ENCODE results near the gene TSPAN1. TPM values are rescaled to one million over a fixed set of nuclear protein-coding genes. Genes with fewer than 3 reads are reported as not detected.

TSPAN1 gene
- total and polyA plus RNA-seq, 4 donors, result 0.33 to 7.0 (median 2.1) TPM

- H3K27ac ChIP-seq (ENCODE audit: low read depth in 1 of 2, low read length in 2 of 2), result no peak overlapping the region
- H3K4me3 ChIP-seq (ENCODE audit: low read depth in 1 of 3, low read length in 3 of 3), result no peak overlapping the region
- H3K27me3 ChIP-seq (ENCODE audit: control insufficient read depth in 4 of 4, insufficient read depth in 4 of 4, low read length in 3 of 4), result no peaks in the 10 kb centered on the region
- TF ChIP-seq HNF4G (IDR thresholded peaks at IDR 0.05) (no peak), HNF4A (conservative IDR thresholded peaks at IDR 0.05) (no peak), FOXA1 (IDR thresholded peaks at IDR 0.05) (no peak), ATF3 (IDR thresholded peaks at IDR 0.05) (no peak), TAF1 (conservative IDR thresholded peaks at IDR 0.05) (no peak), GABPA (IDR thresholded peaks at IDR 0.05 in 1 of 2, conservative IDR thresholded peaks at IDR 0.05 in 1 of 2) (no peak), JUND (IDR thresholded peaks at IDR 0.05) (no peak), REST (IDR thresholded peaks at IDR 0.05) (no peak), YY1 (IDR thresholded peaks at IDR 0.05) (no peak), RXRA (IDR thresholded peaks at IDR 0.05) (no peak), SP1 (IDR thresholded peaks at IDR 0.05) (no peak), EGR1 (IDR thresholded peaks at IDR 0.05; ENCODE audit: low read depth in 2 of 2) (no peak)
- TF ChIP-seq, protein P1, sequence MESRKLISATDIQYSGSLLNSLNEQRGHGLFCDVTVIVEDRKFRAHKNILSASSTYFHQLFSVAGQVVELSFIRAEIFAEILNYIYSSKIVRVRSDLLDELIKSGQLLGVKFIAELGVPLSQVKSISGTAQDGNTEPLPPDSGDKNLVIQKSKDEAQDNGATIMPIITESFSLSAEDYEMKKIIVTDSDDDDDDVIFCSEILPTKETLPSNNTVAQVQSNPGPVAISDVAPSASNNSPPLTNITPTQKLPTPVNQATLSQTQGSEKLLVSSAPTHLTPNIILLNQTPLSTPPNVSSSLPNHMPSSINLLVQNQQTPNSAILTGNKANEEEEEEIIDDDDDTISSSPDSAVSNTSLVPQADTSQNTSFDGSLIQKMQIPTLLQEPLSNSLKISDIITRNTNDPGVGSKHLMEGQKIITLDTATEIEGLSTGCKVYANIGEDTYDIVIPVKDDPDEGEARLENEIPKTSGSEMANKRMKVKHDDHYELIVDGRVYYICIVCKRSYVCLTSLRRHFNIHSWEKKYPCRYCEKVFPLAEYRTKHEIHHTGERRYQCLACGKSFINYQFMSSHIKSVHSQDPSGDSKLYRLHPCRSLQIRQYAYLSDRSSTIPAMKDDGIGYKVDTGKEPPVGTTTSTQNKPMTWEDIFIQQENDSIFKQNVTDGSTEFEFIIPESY (IDR thresholded peaks at IDR 0.05), result no peak
- TF ChIP-seq, protein P2, sequence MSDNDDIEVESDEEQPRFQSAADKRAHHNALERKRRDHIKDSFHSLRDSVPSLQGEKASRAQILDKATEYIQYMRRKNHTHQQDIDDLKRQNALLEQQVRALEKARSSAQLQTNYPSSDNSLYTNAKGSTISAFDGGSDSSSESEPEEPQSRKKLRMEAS (IDR thresholded peaks at IDR 0.05), result no peak
- H3K9me3 ChIP-seq (ENCODE audit: control insufficient read depth in 4 of 4, low read length in 3 of 4), result no peaks in the 10 kb centered on the region
- DNase-seq (ENCODE audit: low spot score), result no peak
- H3K9ac ChIP-seq (ENCODE audit: low read depth in 1 of 2, low read length in 2 of 2), result no peak overlapping the region
- H3K4me1 ChIP-seq (ENCODE audit: control insufficient read depth in 4 of 4, insufficient read depth in 4 of 4, low read length in 3 of 4), result peaks cover 3 to 24% (median 9%) of the 10 kb centered on the region in 4 donors
- H3K36me3 ChIP-seq (ENCODE audit: control insufficient read depth in 4 of 4, insufficient read depth in 3 of 4, low read depth in 1 of 4, low read length in 3 of 4), result no peaks in the 10 kb centered on the region
Measured at GRCh38 chr1:46136711-46137110, 38.2 kb upstream of the TSPAN1 start.

- H3K4me3 ChIP-seq (ENCODE audit: low read depth in 1 of 3, low read length in 3 of 3), result peak overlapping the region in 1 of 3 donors; percentile 16
- WGBS, result 48% methylated on average over 3 of the region's 3 CpGs
- peak overlapping the region; percentile 52 to 54 for H3K27ac ChIP-seq (ENCODE audit: low read depth in 1 of 2, low read length in 2 of 2)
- TF ChIP-seq FOXA1 (IDR thresholded peaks at IDR 0.05) (no peak), HNF4A (conservative IDR thresholded peaks at IDR 0.05) (no peak), RAD21 (IDR thresholded peaks at IDR 0.05) (peak; percentile 6 to 29), SP1 (IDR thresholded peaks at IDR 0.05) (peak; percentile 15), GABPA (IDR thresholded peaks at IDR 0.05 in 1 of 2, conservative IDR thresholded peaks at IDR 0.05 in 1 of 2) (no peak), TAF1 (conservative IDR thresholded peaks at IDR 0.05) (no peak), JUND (IDR thresholded peaks at IDR 0.05) (no peak), YY1 (IDR thresholded peaks at IDR 0.05) (no peak), EGR1 (IDR thresholded peaks at IDR 0.05; ENCODE audit: low read depth in 2 of 2) (no peak), CTCF (IDR thresholded peaks at IDR 0.05; ENCODE audit: low read depth, low read length, missing input control) (no peak), RXRA (IDR thresholded peaks at IDR 0.05) (no peak), FOXA2 (IDR thresholded peaks at IDR 0.05) (no peak), HNF4G (IDR thresholded peaks at IDR 0.05) (no peak), NR2F2 (IDR thresholded peaks at IDR 0.05) (peak; percentile 98)
- TF ChIP-seq, protein P1 (IDR thresholded peaks at IDR 0.05), result no peak
- TF ChIP-seq, protein P2 (IDR thresholded peaks at IDR 0.05), result no peak
Measured at GRCh38 chr1:46137916-46138315, 37.0 kb upstream of the TSPAN1 start.

More at GRCh38 chr1:46137916-46138315, 37.0 kb upstream of the TSPAN1 start:
- Histone ChIP-seq H3K27me3 (ENCODE audit: control insufficient read depth in 4 of 4, insufficient read depth in 4 of 4, low read length in 3 of 4) (no peaks in the 10 kb centered on the region), H3K9ac (ENCODE audit: low read depth in 1 of 2, low read length in 2 of 2) (no peak overlapping the region), H3K9me3 (ENCODE audit: control insufficient read depth in 4 of 4, low read length in 3 of 4) (no peaks in the 10 kb centered on the region), H3K36me3 (ENCODE audit: control insufficient read depth in 4 of 4, insufficient read depth in 3 of 4, low read depth in 1 of 4, low read length in 3 of 4) (no peaks in the 10 kb centered on the region), H3K4me1 (ENCODE audit: control insufficient read depth in 4 of 4, insufficient read depth in 4 of 4, low read length in 3 of 4) (peaks cover 0 to 19% (median 3%) of the 10 kb centered on the region in 4 donors)
- DNase-seq (ENCODE audit: low spot score), result no peak

Data from liver (tissue), 9 donors.